Activated T-cell treated with anti-CD3 and anti-CD28 coated beads, Interleukin-2, amount 50 U/mL, for 4 hours (primary cell): ENCODE data around the gene HPSE2. TPM values are rescaled to one million over a fixed set of nuclear protein-coding genes. Genes with fewer than 3 reads are reported as not detected.
"Not testable (repeated sequence)": the region's sequence is repeated elsewhere in the genome, so short reads cannot be mapped to it uniquely, and the experiment has no call there.

Experiments
- ATAC-seq, 2 donors: fragments of 200-7000 bp; cut with Tn5 transposase; one replicate each; pipeline ENCODE4 v1.10.0; 2021
- DNase-seq: peaks from one replicate; pipeline ENCODE4 v3.0.0-alpha.2; 2020
- H3K27me3 Mint-ChIP-seq: one replicate; pipeline ENCODE4 v1.8.0; 2021; ENCODE audit warnings: low read depth, mixed read lengths
- H3K36me3 Mint-ChIP-seq: one replicate; pipeline ENCODE4 v1.8.0; 2022; ENCODE audit warnings: mixed read lengths; ENCODE audit not compliant: insufficient read depth
- H3K4me1 Mint-ChIP-seq: one replicate; pipeline ENCODE4 v1.8.0; 2021; ENCODE audit warnings: low read depth, mixed read lengths
- H3K4me3 Mint-ChIP-seq: one replicate; pipeline ENCODE4 v1.8.0; 2021; ENCODE audit warnings: mild to moderate bottlenecking, moderate library complexity, mixed read lengths
- H3K9me3 Mint-ChIP-seq: one replicate; pipeline ENCODE4 v1.8.0; 2021; ENCODE audit warnings: mixed read lengths
- total RNA-seq, 3 donors: library from RNA; stranded (reverse); gene quantifications; one replicate each; pipeline ENCODE4 v1.2.1, GENCODE V29; 2021

HPSE2 gene
- total RNA-seq, 3 donors from 2014 or later, result not detected

DNA sequence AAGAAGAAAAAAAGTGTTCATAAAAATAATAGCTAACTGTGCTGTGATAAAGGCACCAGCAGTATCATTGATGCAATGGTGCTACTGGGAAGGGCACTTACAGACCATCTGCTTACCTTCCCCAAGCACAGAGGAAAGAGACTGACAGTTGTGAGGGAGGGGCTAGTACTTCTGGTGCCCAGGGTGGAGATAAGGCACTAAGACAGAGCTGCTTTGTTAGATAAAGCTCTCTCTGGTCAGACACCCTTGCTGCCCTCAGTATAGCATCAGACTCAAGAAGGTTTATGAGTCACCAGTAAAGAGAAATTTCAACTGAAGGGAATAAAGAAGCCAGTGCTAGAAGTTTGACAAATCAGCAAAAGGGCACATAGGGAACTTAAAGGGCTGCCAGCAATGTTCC is 325.6 kb downstream of the HPSE2 start:
- Mint-ChIP-seq H3K36me3 (no peaks in the 10 kb centered on the region), H3K4me3 (no peak overlapping the region), H3K9me3 (no peaks in the 10 kb centered on the region), H3K4me1 (no peaks in the 10 kb centered on the region), H3K27me3 (no peaks in the 10 kb centered on the region)
- DNase-seq, result no peak
- ATAC-seq, result no peak

DNA sequence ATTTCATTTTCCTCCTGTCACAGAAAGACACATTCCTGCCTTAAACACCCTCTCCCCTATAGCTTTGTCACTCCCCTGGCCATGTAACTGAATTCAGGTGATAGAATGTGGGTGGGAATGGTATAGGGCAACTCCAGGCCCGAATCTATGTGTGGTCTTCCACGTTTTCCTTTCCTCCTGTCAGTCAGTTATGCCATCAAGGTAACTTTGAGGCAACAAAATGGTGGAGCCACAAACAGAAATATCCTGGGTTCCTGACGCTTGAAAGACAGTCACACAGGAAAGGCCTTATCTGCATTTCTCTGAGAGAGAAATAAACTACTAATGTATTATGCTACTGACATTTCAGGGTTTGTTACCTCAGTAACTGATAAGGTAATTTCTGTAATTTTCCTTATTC is 326.8 kb downstream of the HPSE2 start:
- Mint-ChIP-seq H3K4me3 (no peak overlapping the region), H3K36me3 (no peaks in the 10 kb centered on the region), H3K27me3 (no peaks in the 10 kb centered on the region), H3K4me1 (no peaks in the 10 kb centered on the region), H3K9me3 (no peaks in the 10 kb centered on the region)
- DNase-seq, result no peak
- no peak for ATAC-seq

DNA sequence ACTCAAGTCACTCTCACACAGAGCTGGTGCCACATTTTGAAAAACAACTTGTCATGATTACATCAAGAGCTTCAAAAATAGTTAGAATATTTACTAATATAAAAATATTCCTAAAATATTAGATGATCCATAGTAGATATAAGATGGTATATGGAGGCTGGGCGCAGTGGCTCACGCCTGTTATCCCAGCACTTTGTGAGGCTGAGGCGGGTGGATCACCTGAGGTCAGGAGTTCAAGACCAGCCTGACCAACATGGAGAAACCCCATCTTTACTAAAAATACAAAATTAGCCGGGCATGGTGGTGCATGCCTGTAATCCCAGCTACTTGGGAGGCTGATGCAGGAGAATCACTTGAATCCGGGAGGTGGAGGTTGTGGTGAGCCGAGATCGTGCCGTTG is 327.4 kb downstream of the HPSE2 start:
- not testable (repeated sequence) for H3K9me3 Mint-ChIP-seq, H3K27me3 Mint-ChIP-seq, DNase-seq

DNA sequence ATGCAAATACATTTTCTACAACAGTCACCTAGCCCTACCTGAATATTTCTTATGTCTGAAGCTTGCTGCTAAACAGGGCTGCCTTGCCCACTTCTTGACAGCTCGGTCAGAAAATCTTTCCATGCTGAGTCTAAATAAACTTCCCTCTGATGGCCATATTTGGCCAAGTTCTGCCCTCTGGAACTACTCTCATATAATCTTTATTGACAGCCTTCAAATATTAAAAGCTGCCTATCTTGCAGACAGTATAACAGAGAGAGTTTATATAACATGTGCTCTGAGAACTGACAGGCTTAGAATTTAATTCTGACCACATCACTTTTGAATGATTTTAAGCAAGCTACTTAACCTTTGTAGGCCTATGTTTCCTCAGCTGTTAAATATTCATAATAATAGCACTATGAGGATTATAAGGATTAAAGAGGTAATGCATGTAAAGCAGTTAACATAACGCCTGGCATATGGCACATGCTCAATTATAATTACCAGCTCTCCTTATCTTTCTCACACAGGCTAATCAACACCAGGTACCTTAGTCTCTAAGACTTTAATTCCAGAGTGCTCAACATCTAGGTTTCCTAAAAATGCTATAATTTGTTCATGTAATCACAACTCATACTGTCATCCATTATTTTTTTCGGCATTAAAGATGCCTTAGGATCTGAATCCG is 334.1 kb downstream of the HPSE2 start:
- DNase-seq (no peak), ATAC-seq (no peak)
- H3K36me3 Mint-ChIP-seq, result no peaks in the 10 kb centered on the region
- H3K4me1 Mint-ChIP-seq, result no peaks in the 10 kb centered on the region
- H3K27me3 Mint-ChIP-seq, result no peaks in the 10 kb centered on the region
- H3K9me3 Mint-ChIP-seq, result no peaks in the 10 kb centered on the region
- H3K4me3 Mint-ChIP-seq, result no peak overlapping the region

More for the DNA sequence above, 327.4 kb downstream of the HPSE2 start:
- H3K4me1 Mint-ChIP-seq, H3K4me3 Mint-ChIP-seq, H3K36me3 Mint-ChIP-seq, ATAC-seq: not testable (repeated sequence)

DNA sequence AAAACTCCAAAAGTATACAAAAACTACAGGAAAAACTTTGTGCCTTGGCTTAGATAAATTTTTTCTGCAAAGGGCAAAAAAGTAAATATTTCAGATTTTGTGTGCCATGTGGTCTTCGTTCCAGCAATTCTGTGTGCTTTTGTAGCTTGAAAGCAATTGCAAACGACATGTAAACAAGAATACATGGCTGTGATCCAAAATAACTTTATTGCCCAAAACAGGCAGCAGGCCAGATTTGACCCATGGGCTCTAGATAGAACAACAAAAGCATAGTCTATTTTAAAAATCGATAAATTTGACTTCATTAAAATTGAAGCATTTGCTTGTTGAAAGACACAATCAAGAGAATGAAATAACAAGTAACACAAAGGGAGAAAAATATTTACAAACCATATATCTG is 336.6 kb downstream of the HPSE2 start:
- Mint-ChIP-seq H3K9me3 (peaks cover 7% of the 10 kb centered on the region), H3K36me3 (no peaks in the 10 kb centered on the region), H3K4me1 (no peaks in the 10 kb centered on the region), H3K4me3 (no peak overlapping the region), H3K27me3 (no peaks in the 10 kb centered on the region)
- DNase-seq, result no peak
- ATAC-seq, result no peak

DNA sequence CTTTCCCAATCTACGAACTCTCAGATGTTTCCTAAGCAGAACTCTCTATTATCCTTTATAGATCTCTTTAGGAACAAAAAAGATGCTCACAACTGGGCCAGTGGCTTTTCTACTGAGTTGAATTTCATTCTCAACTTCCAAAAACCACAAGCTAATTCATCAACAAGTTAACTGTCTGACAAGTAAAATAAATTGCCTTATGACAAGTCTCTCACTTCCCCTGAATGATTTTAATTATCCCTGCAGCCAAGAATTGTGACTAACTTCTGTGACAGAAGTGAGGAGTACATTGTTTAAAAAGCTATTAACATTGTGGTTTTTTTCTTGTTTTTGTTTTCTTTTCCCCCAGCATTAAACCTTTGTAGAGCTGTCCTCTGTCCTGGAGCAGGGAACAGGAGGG is 343.1 kb downstream of the HPSE2 start:
- DNase-seq (no peak), ATAC-seq (no peak)
- H3K4me3 Mint-ChIP-seq, result no peak overlapping the region
- no peaks in the 10 kb centered on the region for H3K27me3 Mint-ChIP-seq
- H3K36me3 Mint-ChIP-seq, result no peaks in the 10 kb centered on the region
- peaks cover 7% of the 10 kb centered on the region for H3K9me3 Mint-ChIP-seq
- no peaks in the 10 kb centered on the region for H3K4me1 Mint-ChIP-seq

DNA sequence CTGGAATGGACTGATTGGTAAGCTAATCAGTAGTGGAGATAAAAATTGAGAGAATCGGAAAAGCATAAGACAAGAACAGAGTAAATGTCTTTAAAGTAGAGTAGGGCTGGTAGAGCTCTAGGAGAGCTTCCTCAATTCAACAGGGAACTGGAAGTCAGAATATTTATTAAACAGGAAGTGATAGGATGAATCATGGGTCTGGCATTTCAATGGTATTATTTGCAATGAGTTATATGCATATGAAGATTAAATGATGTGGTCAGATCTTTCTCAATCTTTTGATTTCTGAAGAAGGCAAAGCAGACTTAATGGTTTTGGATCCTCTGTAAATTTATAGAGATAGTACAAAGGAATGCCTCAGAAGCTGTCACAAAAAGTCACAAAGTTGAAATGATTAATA is 349.0 kb downstream of the HPSE2 start:
- Mint-ChIP-seq H3K9me3 (no peaks in the 10 kb centered on the region), H3K4me3 (no peak overlapping the region), H3K36me3 (no peaks in the 10 kb centered on the region), H3K4me1 (no peaks in the 10 kb centered on the region), H3K27me3 (no peaks in the 10 kb centered on the region)
- no peak for DNase-seq
- no peak for ATAC-seq

DNA sequence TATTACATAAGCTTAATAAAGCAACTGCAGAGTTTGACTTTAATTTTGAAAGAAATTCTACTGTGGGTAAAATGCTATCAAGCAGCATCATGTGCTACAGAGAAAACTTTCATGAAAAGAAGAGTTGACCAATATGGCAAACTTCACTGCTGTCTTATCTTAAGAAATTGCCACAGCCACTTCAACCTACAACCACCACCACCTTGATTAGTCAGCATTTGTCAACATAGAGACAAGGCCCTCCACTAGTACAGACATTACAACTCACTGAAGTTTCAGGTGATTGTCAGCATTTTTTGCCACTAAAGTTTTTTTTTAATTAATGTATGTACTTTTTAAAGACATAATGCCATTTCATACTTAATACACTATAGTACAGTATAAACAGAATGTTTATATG is 350.3 kb downstream of the HPSE2 start:
- Mint-ChIP-seq H3K4me3 (no peak overlapping the region), H3K27me3 (no peaks in the 10 kb centered on the region), H3K4me1 (no peaks in the 10 kb centered on the region), H3K36me3 (no peaks in the 10 kb centered on the region), H3K9me3 (no peaks in the 10 kb centered on the region)
- ATAC-seq (no peak), DNase-seq (no peak)

DNA sequence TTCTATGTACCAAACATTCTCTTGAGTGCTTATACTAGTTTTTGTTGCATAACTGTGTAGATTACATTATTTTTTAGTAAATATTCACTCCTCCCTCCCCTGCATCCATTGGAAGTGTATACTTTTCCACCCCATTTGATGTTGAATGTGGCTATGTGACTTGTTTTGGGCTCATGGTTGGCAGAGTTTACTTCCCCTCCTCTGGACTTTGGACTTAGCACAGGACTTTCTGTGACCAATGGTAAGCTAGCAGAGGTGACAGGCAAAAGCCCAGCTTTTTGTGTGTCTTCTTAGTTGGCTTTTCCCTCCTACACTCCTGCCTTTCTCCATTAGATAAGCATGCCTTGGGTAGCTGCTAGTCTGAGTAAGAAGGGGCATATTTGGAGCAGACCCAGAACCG is 353.9 kb downstream of the HPSE2 start:
- Mint-ChIP-seq H3K4me3 (no peak overlapping the region), H3K36me3 (no peaks in the 10 kb centered on the region), H3K9me3 (peaks cover 4% of the 10 kb centered on the region), H3K27me3 (no peaks in the 10 kb centered on the region), H3K4me1 (no peaks in the 10 kb centered on the region)
- DNase-seq, result no peak
- no peak for ATAC-seq

DNA sequence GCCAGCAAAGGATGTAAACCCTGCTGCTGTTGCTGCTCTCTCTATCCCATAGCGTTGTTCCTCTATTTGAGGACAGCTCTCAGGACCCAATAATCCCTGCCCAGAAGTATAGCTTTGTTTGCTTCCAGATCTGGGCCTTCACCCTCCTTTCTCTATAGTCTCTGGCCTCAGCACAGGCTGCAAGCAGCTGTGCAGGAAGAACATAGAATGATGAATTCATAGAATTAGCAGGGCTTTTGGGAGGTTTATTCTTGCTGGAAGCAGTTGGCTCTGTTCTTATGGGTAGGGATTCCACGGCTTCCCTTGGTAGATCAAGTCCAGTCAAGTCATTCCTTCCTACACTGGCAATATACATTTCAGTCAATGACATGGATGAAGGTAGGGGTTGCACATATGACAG is 354.7 kb downstream of the HPSE2 start:
- Mint-ChIP-seq H3K4me1 (no peaks in the 10 kb centered on the region), H3K9me3 (peaks cover 4% of the 10 kb centered on the region), H3K27me3 (no peaks in the 10 kb centered on the region), H3K4me3 (no peak overlapping the region), H3K36me3 (no peaks in the 10 kb centered on the region)
- ATAC-seq (no peak), DNase-seq (no peak)

DNA sequence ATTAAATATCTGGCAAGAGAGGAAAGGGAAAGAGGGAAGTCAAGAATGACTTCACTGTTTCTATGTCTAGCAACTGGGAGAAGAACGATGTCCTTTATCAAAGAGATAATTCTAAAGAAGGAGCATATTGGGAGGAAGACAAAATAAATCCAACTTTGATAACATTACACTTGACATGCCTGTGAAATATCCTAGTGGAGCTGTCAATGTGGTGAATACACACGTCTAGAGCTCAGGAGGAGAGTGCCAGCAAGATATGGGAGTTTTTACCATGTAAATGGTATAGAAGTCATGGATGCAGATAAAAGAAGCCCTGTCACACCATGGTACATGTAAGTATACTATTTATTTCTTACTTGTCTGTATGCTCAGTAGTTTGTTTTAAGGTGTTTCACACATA is 356.7 kb downstream of the HPSE2 start:
- no peak for ATAC-seq
- H3K27me3 Mint-ChIP-seq, result no peaks in the 10 kb centered on the region
- H3K4me3 Mint-ChIP-seq, result no peak overlapping the region
- DNase-seq, result no peak
- no peaks in the 10 kb centered on the region for H3K4me1 Mint-ChIP-seq
- peaks cover 4% of the 10 kb centered on the region for H3K9me3 Mint-ChIP-seq
- H3K36me3 Mint-ChIP-seq, result no peaks in the 10 kb centered on the region

DNA sequence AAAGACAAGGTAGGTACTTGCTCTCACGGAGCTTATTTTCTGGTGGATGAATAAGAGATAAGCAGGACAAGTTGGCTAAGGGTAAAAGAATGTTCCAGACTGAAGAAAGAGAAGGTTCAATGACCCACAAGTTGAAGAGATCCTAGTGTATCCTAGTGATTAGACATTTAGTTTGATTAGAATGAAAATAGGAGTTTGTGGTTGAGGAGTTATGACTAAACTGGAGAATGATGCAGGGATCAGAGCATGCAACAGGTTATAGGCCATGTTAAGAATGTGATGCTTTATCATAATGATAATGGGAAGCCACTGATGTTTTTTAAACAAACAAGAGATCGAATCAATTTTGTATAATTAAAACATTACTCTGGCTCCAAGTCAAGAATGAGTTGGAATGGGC is 357.2 kb downstream of the HPSE2 start:
- no peak for DNase-seq
- H3K27me3 Mint-ChIP-seq, result no peaks in the 10 kb centered on the region
- H3K4me1 Mint-ChIP-seq, result no peaks in the 10 kb centered on the region
- H3K4me3 Mint-ChIP-seq, result no peak overlapping the region
- peaks cover 4% of the 10 kb centered on the region for H3K9me3 Mint-ChIP-seq
- H3K36me3 Mint-ChIP-seq, result no peaks in the 10 kb centered on the region
- no peak for ATAC-seq

DNA sequence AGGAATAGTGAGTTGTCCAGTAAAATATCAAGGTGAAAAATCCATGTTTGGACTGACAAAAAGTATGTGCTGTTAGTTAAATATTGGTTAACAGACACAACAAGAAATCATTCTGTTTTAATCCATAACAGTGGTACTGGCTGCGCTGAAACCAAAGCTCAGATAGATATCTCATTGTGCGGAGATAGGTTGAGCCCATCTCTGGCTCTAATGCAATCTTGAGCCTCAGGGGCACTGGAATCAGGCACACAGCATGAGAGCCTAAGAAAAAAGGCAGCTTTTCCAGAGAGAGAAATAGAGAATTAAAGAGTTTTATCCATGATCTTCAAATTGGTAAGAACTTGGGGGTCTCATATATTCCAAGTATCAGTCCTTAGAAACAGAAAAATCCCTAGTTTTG is 373.7 kb downstream of the HPSE2 start:
- peaks cover 6% of the 10 kb centered on the region for H3K9me3 Mint-ChIP-seq

DNA sequence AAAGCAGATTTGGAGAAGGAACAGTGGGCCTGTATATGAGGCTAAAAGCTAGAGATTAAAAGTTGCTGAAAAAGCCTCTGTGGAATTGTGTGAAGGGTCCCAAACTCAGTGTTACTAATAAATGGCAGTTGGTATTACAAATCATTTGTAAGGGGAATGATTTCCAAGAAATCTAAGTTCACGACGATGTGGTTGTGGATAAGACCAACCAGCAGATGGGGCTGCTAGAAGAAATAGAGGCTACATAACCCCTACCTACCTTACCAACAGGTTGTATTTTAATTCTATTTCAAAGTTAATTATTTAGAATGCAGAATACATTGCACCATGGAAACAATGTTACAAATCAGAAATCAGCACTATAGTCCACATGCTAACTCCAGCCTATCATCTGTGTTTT is 377.1 kb downstream of the HPSE2 start:
- Mint-ChIP-seq H3K4me1 (no peaks in the 10 kb centered on the region), H3K36me3 (no peaks in the 10 kb centered on the region), H3K9me3 (no peaks in the 10 kb centered on the region), H3K27me3 (no peaks in the 10 kb centered on the region), H3K4me3 (no peak overlapping the region)
- ATAC-seq, result no peak
- DNase-seq, result no peak

More for the DNA sequence above, 373.7 kb downstream of the HPSE2 start:
- ATAC-seq (no peak), DNase-seq (no peak)
- Mint-ChIP-seq H3K4me3 (no peak overlapping the region), H3K36me3 (no peaks in the 10 kb centered on the region), H3K4me1 (no peaks in the 10 kb centered on the region), H3K27me3 (no peaks in the 10 kb centered on the region)

DNA sequence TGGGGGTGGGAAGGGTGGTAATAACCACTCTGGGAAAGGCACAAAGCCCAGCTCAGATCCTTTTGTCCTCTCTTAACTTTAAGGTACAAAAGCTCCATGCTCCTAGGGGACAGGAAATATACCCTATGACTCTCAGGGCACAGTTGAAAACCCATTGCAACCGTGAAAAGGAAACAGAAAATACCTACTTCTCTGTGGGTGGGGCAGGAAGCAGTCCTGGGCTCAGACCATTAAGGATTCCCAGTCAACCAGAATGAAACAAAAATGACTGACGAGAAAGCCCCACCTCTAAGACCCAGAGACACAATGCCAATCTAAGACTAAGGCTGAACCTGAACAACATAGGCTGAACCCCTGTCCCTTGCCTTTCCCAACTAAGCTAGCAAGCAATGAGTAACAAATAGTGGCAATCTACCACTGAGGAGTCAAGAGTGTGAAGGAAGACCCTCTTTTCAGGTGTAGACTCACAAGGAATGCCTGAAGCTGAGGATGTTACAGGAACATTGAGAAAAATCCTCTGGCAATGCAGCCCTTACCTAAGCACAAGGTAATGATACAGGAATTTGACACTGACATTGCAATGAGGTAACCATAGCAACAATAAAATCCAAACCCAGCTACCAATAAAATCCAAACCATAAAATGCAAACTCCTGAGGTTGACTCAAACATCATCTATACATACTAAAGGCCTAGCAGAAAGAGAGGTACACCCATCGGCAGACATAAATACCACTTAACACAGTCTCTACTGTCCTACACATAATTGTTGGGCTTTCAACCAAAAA is 380.1 kb downstream of the HPSE2 start:
- no peak overlapping the region for H3K4me3 Mint-ChIP-seq
- no peak for ATAC-seq
- H3K4me1 Mint-ChIP-seq, result no peaks in the 10 kb centered on the region
- no peak for DNase-seq
- no peaks in the 10 kb centered on the region for H3K9me3 Mint-ChIP-seq
- H3K36me3 Mint-ChIP-seq, result no peaks in the 10 kb centered on the region
- no peaks in the 10 kb centered on the region for H3K27me3 Mint-ChIP-seq
